22Rv1 (cell line): ENCODE data around the gene FAM83F.

Experiments used
- CTCF ChIP-seq: fragments of 450-650 bp; IDR thresholded peaks from 2 replicates; pipeline ENCODE4 v1.5.1; 2017; ENCODE audit warnings: mild to moderate bottlenecking
- ZFX ChIP-seq: fragments of 450-650 bp; IDR thresholded peaks from 2 replicates; pipeline ENCODE4 v1.6.1; 2017; ENCODE audit warnings: antibody characterized with exemption, borderline replicate concordance

GRCh38 chr22:40053460-40053859, 58.7 kb downstream of the FAM83F start:
- TF ChIP-seq CTCF (no peak), ZFX (no peak)
